Measurements from ENCODE around the gene GAL3ST3. TPM values are rescaled to one million over a fixed set of nuclear protein-coding genes. Genes with fewer than 3 reads are reported as not detected.

Gene GAL3ST3
- polyA plus RNA-seq, 1 donor (not counting 4 experiments of a cell fraction or from before 2014, with no cell fraction given), result not detected

DNA sequence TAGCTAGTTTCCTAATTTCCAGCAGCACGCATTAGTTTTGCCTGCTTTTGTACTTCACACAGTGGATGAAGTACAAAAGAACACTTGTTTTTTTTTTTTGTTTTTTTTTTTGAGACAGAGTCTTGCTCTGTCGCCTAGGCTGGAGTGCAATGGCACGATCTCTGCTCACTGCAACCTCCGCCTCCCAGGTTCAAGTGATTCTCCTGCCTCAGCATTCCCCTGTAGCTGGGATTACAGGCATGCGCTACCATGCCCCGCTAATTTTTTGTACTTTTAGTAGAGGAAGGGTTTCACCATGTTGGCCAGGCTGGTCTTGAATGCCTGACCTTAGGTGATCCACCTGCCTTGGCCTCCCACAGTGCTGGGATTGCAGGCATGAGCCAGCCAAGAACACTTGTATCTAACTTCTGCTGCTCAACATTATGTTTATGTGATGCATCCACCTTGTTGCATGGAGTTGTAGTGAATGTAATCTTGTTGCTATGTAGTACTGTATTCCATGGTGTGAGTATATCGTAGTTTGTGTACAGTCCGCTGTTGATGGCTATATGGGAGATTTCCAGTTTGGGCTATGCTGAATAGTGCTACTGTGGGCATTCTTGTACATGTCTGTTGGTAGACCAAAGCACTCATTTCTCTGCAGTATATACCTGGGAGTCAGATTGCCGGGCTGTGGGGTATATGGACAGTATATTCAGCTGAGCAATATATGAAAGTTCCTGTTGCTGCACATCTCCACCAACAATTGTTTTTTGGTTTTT is 38.4 kb upstream of the GAL3ST3 start:
- H3K4me1 ChIP-seq (ENCODE audit: control insufficient read depth, extremely low read depth, insufficient read depth, low read length), result peaks cover 3% of the 10 kb centered on the region
- dilution Hi-C loops (cut with MboI; ENCODE audit: extremely low pct_ligation_motif_present, low sequenced_read_pairs), result no loop called here

DNA sequence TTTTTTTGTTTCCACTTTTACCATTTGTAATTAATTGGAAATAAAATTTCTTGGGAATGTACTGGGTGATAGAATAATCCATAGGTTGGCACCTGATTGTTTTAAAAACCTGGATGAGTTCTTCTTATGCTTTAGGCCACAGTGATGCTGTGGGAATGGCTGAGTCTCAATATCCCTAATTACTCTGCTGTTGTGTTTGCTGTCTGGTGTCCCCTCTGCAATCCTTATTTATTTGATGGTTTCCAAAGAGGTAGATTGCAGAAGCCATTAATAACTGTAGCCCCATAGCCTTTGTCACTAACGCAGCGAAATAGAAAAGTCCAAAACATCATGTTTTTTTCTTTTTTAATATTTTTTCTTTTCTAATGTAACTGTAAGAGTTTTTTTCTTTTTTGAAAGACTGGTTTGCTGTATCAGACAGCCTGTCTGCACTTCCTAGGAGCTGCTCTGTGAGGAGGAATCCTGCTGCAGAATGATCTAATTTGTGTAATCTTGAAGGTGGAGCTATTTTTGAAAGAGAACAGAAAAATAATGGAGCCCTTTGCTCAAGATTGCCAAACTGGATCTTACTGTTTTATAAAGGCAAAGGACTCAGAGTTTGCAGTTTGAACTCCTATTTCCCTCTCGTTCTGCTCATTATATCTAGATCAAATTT is 36.0 kb upstream of the GAL3ST3 start:
- FAIRE-seq (no peak), DNase-seq (ENCODE audit: low read depth, low spot score) (no peak)
- no peak overlapping the region for H3K4me3 ChIP-seq (ENCODE audit: control insufficient read depth in 2 of 3, extremely low read depth in 1 of 3, insufficient read depth in 2 of 3, low read depth in 1 of 3, low read length in 3 of 3)
- TF ChIP-seq EZH2 (IDR thresholded peaks at IDR 0.05; ENCODE audit: low read length), result no peak
- no peak for TF ChIP-seq CTCF (optimal IDR thresholded peaks at IDR 0.05 in 1 of 3, IDR thresholded peaks at IDR 0.05 in 1 of 3, conservative IDR thresholded peaks at IDR 0.05 in 1 of 3; ENCODE audit: extremely low read depth in 1 of 3, insufficient read depth in 2 of 3, low read length in 3 of 3)
- peaks cover 75% of the 10 kb centered on the region for H3K79me2 ChIP-seq (ENCODE audit: control insufficient read depth, insufficient read depth, low read length)
- no peaks in the 10 kb centered on the region for H4K20me1 ChIP-seq (ENCODE audit: control insufficient read depth, extremely low read depth, insufficient read depth, low read length)
- H3K4me1 ChIP-seq (ENCODE audit: control insufficient read depth, extremely low read depth, insufficient read depth, low read length), result peaks cover 25% of the 10 kb centered on the region
- no peaks in the 10 kb centered on the region for H3K27me3 ChIP-seq (ENCODE audit: control insufficient read depth, extremely low read depth, insufficient read depth, low read length)
- H3K36me3 ChIP-seq (ENCODE audit: control insufficient read depth in 2 of 2, extremely low read depth in 1 of 2, insufficient read depth in 2 of 2, low read length in 2 of 2), result no peaks in the 10 kb centered on the region
- dilution Hi-C loops (cut with MboI; ENCODE audit: extremely low pct_ligation_motif_present, low sequenced_read_pairs), result no loop called here
- no peak overlapping the region for H2AFZ ChIP-seq (ENCODE audit: control insufficient read depth, low read length)
- H3K9me3 ChIP-seq (ENCODE audit: control insufficient read depth, low read depth, low read length), result no peaks in the 10 kb centered on the region
- H3K27ac ChIP-seq (ENCODE audit: control insufficient read depth, insufficient read depth, low read length), result no peak overlapping the region
- H3K4me2 ChIP-seq (ENCODE audit: control insufficient read depth, extremely low read depth, insufficient read depth, low read depth, low read length), result no peak overlapping the region
- no peaks in the 10 kb centered on the region for H3K9me1 ChIP-seq (ENCODE audit: control insufficient read depth, extremely low read depth, insufficient read depth, low read length)
- no peak overlapping the region for H3K9ac ChIP-seq (ENCODE audit: control insufficient read depth, extremely low read depth, insufficient read depth, low read length)

More for the DNA sequence above, 38.4 kb upstream of the GAL3ST3 start:
- Histone ChIP-seq H3K27me3 (ENCODE audit: control insufficient read depth, extremely low read depth, insufficient read depth, low read length) (no peaks in the 10 kb centered on the region), H2AFZ (ENCODE audit: control insufficient read depth, low read length) (no peak overlapping the region), H3K9me1 (ENCODE audit: control insufficient read depth, extremely low read depth, insufficient read depth, low read length) (no peaks in the 10 kb centered on the region), H4K20me1 (ENCODE audit: control insufficient read depth, extremely low read depth, insufficient read depth, low read length) (no peaks in the 10 kb centered on the region), H3K4me3 (ENCODE audit: control insufficient read depth in 2 of 3, extremely low read depth in 1 of 3, insufficient read depth in 2 of 3, low read depth in 1 of 3, low read length in 3 of 3) (no peak overlapping the region), H3K9me3 (ENCODE audit: control insufficient read depth, low read depth, low read length) (no peaks in the 10 kb centered on the region), H3K4me2 (ENCODE audit: control insufficient read depth, extremely low read depth, insufficient read depth, low read depth, low read length) (no peak overlapping the region), H3K27ac (ENCODE audit: control insufficient read depth, insufficient read depth, low read length) (no peak overlapping the region), H3K79me2 (ENCODE audit: control insufficient read depth, insufficient read depth, low read length) (peaks cover 66% of the 10 kb centered on the region), H3K36me3 (ENCODE audit: control insufficient read depth in 2 of 2, extremely low read depth in 1 of 2, insufficient read depth in 2 of 2, low read length in 2 of 2) (no peaks in the 10 kb centered on the region), H3K9ac (ENCODE audit: control insufficient read depth, extremely low read depth, insufficient read depth, low read length) (no peak overlapping the region)
- no peak for FAIRE-seq
- DNase-seq (ENCODE audit: low read depth, low spot score), result no peak
- TF ChIP-seq EZH2 (IDR thresholded peaks at IDR 0.05; ENCODE audit: low read length) (no peak), CTCF (optimal IDR thresholded peaks at IDR 0.05 in 1 of 3, IDR thresholded peaks at IDR 0.05 in 1 of 3, conservative IDR thresholded peaks at IDR 0.05 in 1 of 3; ENCODE audit: extremely low read depth in 1 of 3, insufficient read depth in 2 of 3, low read length in 3 of 3) (no peak)

All from keratinocyte (primary cell).